ENCODE results near the gene SMARCD3.

Gene SMARCD3

GRCh38 chr7:151248346-151249033 lies at the start of gene SMARCD3:
Gene SMARCD3, minus strand, starts transcription at chr7:151248694. Its CDS starts 132 bp downstream, at chr7:151248562.
- DNase-seq (ENCODE audit: low spot score) = peak; percentile 60

- no peak for DNase-seq (ENCODE audit: low spot score)
These were observed 47.9 kb upstream of the SMARCD3 start for GRCh38 chr7:151296202-151296992.

GRCh38 chr7:151292850-151293249 lies 44.4 kb upstream of the SMARCD3 start:
- DNase-seq (ENCODE audit: low spot score) = no peak

- no peak for DNase-seq (ENCODE audit: low spot score)
These were observed 42.7 kb upstream of the SMARCD3 start for GRCh38 chr7:151291206-151291605.

GRCh38 chr7:151290355-151290760 lies 41.9 kb upstream of the SMARCD3 start:
- no peak for DNase-seq (ENCODE audit: low spot score)

- no peak for DNase-seq (ENCODE audit: low spot score)
These were observed 41.4 kb upstream of the SMARCD3 start for GRCh38 chr7:151289891-151290290.

GRCh38 chr7:151286148-151286547 lies 37.7 kb upstream of the SMARCD3 start:
- DNase-seq (ENCODE audit: low spot score) = no peak

GRCh38 chr7:151283302-151283701 lies 34.8 kb upstream of the SMARCD3 start:
- no peak for DNase-seq (ENCODE audit: low spot score)

GRCh38 chr7:151282111-151282510 lies 33.6 kb upstream of the SMARCD3 start:
- no peak for DNase-seq (ENCODE audit: low spot score)

- DNase-seq (ENCODE audit: low spot score) = no peak
These were observed 33.2 kb upstream of the SMARCD3 start for GRCh38 chr7:151281686-151282085.

GRCh38 chr7:151280388-151281019 lies 32.0 kb upstream of the SMARCD3 start:
- DNase-seq (ENCODE audit: low spot score) = no peak

- no peak for DNase-seq (ENCODE audit: low spot score)
These were observed 31.4 kb upstream of the SMARCD3 start for GRCh38 chr7:151279868-151280267.

- DNase-seq (ENCODE audit: low spot score) = no peak
These were observed 30.5 kb upstream of the SMARCD3 start for GRCh38 chr7:151278949-151279348.

- no peak for DNase-seq (ENCODE audit: low spot score)
These were observed 29.1 kb upstream of the SMARCD3 start for GRCh38 chr7:151277631-151278030.

GRCh38 chr7:151276666-151277590 lies 28.4 kb upstream of the SMARCD3 start:
- peak; percentile 59 for DNase-seq (ENCODE audit: low spot score)

GRCh38 chr7:151275813-151276577 lies 27.5 kb upstream of the SMARCD3 start:
- no peak for DNase-seq (ENCODE audit: low spot score)

- DNase-seq (ENCODE audit: low spot score) = no peak
These were observed 26.7 kb upstream of the SMARCD3 start for GRCh38 chr7:151274936-151275812.

- DNase-seq (ENCODE audit: low spot score) = no peak
These were observed 25.9 kb upstream of the SMARCD3 start for GRCh38 chr7:151274396-151274795.

GRCh38 chr7:151273651-151274390 lies 25.3 kb upstream of the SMARCD3 start:
- DNase-seq (ENCODE audit: low spot score) = no peak
